Spinal cord (tissue), 10 donors: ENCODE results near the gene LRRC8C. TPM values are rescaled to one million over a fixed set of nuclear protein-coding genes. Genes with fewer than 3 reads are reported as not detected.
A peak's percentile ranks its signal among the peaks of the same experiment; 100 is the strongest.

Experiments
- DNase-seq, 6 donors: peaks; one replicate each; pipeline versions ENCODE4 v3.0.0 to v3.0.0-alpha.2; 2013 to 2015; ENCODE audit warnings: low spot score in 6 of 6, low read depth in 4 of 6
- H3K27ac ChIP-seq: one replicate; pipeline ENCODE4 v1.5.1; 2013; ENCODE audit warnings: low read depth, low read length, control low read depth
- H3K27me3 ChIP-seq: one replicate; pipeline ENCODE4 v1.6.1; 2013; ENCODE audit warnings: low read length; ENCODE audit not compliant: control insufficient read depth, insufficient read depth
- H3K36me3 ChIP-seq: one replicate; pipeline ENCODE4 v1.6.1; 2013; ENCODE audit warnings: low read length; ENCODE audit not compliant: control insufficient read depth, insufficient read depth
- H3K4me1 ChIP-seq: one replicate; pipeline ENCODE4 v1.6.1; 2013; ENCODE audit warnings: low read length; ENCODE audit not compliant: control insufficient read depth, insufficient read depth
- H3K4me3 ChIP-seq: one replicate; pipeline ENCODE4 v1.5.1; 2013; ENCODE audit warnings: low read depth, low read length, control low read depth
- H3K9me3 ChIP-seq: one replicate; pipeline ENCODE4 v1.6.1; 2013; ENCODE audit warnings: low read length; ENCODE audit not compliant: control insufficient read depth, insufficient read depth
- WGBS: methylation state at CpG from one replicate; pipeline ENCODE4 v1.1.5; 2013; ENCODE audit warnings: missing lambda C conversion rate; ENCODE audit not compliant: insufficient coverage; 5-methylcytosine and 5-hydroxymethylcytosine counted together
- polyA plus RNA-seq, 2 donors: library from polyadenylated mRNA; unstranded; fragments of 120-200 nt; gene quantifications; one replicate each; pipeline ENCODE4 v1.2.1, GENCODE V29; 2013; ENCODE audit not compliant: insufficient read length in 2 of 2
- total RNA-seq, 2 donors: library from RNA; depleted of rRNA in 1 of 2; stranded (reverse); fragments of 120-200 nt in 1 of 2; fragments of >200 nt in 1 of 2; gene quantifications; one replicate each; pipeline versions ENCODE4 v1.2.3 to v1.2.4, GENCODE V29; 2013 to 2014
- donor health status: healthy.

LRRC8C gene
- total and polyA plus RNA-seq, 4 donors = 10.5 to 19.7 (median 17.1) TPM

DNA sequence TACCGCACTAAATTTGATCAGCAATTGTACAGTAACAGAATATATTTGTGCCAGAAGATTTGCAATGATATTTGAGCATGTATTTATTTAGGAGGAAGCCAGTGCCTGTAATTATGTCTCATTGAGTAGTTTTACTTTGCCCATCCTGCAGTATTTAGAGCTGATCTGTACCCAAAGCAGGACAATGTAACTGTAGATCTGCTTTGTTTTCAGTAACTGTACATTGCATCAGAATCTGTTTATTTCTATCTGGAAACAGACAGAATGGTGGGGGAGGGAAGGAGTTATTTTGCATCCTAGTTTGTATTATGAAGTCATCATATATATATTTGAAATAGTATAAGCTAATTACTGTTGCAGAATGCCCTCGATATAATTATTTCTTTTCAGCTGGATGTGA is 36.2 kb upstream of the LRRC8C start:
- Histone ChIP-seq H3K4me3 (no peak overlapping the region), H3K4me1 (no peaks in the 10 kb centered on the region), H3K27me3 (no peaks in the 10 kb centered on the region), H3K36me3 (no peaks in the 10 kb centered on the region), H3K9me3 (no peaks in the 10 kb centered on the region), H3K27ac (peak overlapping the region; percentile 22)
- no CpG with 5 or more reads among the region's 2 CpGs for WGBS
- peak in 1 of 6 donors; percentile 7 for DNase-seq

DNA sequence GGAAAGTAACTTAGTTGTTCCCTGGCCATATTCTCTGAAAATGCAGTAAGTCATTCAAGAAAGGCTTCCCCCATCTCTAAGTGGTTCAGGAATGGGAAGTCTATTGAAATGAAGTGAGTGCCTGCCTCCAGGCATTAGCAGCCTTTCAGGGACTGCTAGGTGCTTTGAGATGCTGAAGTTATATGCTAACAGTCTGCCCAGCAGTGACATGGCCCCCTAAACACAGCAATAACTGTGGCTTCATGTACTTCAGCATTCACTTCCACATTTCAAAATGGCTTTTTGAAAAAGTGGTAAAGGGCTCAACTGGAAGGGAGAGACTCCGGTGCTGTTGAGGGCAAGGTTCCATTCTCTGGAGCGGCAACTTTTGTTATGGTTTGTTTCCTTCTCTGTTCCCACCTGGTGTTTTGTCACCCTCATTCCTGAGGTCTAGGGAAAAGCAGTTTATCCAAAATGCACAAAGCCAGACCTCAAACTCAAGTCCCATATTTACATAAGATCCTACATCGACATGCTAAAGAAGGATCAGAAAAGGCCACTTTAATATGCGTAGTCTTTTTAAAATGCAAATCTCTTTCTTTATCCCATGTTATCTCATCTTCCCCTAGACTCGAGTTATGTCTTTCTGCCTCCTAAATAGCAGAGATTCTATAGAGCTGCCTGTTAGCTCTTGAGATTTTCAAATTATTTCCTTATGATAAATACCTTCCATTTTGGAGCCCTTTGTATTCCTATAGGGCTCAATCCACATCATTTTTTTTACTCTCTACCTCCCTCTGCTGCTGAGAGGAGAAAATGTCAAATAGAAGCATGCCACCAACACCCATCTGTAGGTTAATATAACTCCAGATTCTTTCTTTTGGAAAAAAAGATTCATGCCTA is 34.2 kb upstream of the LRRC8C start:
- peak in 5 of 6 donors; percentile 24 to 81 (median 33) for DNase-seq
- no peak overlapping the region for H3K27ac ChIP-seq

DNA sequence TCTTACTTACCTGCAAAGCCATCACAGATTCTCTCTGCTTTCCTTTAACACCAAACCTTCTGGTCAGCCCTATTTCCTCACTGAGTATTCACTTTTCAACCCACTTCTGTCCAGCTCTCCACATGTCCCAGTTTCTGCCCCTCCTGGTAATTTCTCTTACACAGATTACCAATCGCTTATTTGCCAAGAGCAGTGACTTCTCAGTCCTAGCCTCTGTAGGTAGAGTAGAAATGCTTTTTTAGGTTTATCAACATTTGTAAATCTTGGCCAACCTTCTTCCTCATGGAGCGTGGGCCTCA is 33.6 kb upstream of the LRRC8C start:
- no peak overlapping the region for H3K27ac ChIP-seq
- no peaks in the 10 kb centered on the region for H3K27me3 ChIP-seq
- no peaks in the 10 kb centered on the region for H3K9me3 ChIP-seq
- 100% methylated on average over 1 of the region's 2 CpGs for WGBS
- peaks cover 7% of the 10 kb centered on the region for H3K4me1 ChIP-seq
- no peak for DNase-seq
- no peaks in the 10 kb centered on the region for H3K36me3 ChIP-seq
- H3K4me3 ChIP-seq = no peak overlapping the region

More for the DNA sequence above, 34.2 kb upstream of the LRRC8C start:
- no peaks in the 10 kb centered on the region for H3K27me3 ChIP-seq
- H3K36me3 ChIP-seq = no peaks in the 10 kb centered on the region
- no peak overlapping the region for H3K4me3 ChIP-seq
- no peaks in the 10 kb centered on the region for H3K9me3 ChIP-seq
- 83% methylated on average over 1 of the region's 5 CpGs for WGBS
- peaks cover 7% of the 10 kb centered on the region for H3K4me1 ChIP-seq

DNA sequence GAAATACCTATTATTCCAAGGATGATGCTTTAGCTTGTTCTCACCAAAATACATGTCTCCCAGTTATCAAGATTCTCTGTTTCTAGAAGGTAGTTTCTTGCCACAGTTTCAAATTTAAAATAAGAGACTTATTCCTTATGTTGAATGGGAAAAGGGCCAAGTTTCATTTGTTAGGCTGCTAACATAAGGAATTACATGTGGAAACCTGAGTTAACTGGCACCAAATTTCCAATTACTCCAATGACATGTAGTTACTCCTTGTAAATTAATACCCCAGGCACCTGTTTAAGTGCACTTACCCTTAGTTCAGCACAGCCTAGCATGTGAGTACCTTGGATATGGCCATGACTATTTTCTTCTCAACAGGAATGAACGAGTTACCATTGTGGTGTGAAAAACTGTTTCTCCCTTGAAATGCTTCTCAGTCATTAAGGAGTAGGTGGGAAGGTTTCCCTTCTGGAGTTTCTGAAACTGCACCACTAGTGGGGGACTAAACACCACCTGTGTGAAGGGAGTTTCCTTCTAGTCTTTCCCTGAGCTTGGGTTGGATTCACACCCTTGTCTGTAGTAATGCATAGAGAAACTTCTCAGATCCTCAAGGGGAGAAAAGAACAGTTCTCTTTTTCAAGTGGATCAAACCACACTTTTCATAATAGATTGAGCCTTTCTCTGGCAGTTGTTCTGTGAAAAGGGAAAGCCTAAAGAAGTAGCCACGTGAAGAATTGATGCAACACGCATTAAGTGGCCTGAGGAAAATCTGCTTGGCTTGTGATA is 32.3 kb upstream of the LRRC8C start:
- peak in 1 of 6 donors; percentile 51 for DNase-seq
- peaks cover 7% of the 10 kb centered on the region for H3K4me1 ChIP-seq
- WGBS = 100% methylated on average over 2 of the region's 3 CpGs
- no peaks in the 10 kb centered on the region for H3K36me3 ChIP-seq
- H3K4me3 ChIP-seq = no peak overlapping the region
- H3K27me3 ChIP-seq = no peaks in the 10 kb centered on the region
- no peaks in the 10 kb centered on the region for H3K9me3 ChIP-seq
- H3K27ac ChIP-seq = no peak overlapping the region

DNA sequence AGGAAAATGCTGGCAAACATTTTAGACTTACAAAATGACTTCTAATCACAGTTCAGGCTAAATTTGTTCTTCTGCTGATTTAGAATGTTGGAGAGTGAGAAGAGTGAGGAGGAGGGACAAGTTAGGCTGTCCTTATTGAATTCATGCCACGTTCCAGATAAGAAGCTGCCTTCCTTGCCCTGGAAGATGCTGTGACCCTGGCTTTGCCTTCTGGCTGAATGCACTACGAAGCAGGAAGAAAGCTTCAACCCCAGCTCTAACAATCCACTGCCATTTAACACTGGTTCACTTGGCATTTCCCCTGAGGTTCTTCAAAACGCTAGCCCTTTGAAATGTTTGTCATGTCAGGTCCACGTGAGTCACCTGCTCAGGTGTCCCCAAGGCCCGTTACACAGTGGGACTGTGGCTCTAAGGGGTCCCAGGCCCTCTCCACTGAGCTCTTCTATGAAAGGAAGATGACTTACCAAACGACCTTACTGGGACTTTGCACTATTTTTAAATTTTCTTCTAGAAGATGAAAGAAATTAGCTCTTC is 30.0 kb upstream of the LRRC8C start:
- WGBS = 74% methylated on average over 5 of the region's 6 CpGs
- DNase-seq = no peak
- Histone ChIP-seq H3K4me3 (no peak overlapping the region), H3K27me3 (no peaks in the 10 kb centered on the region), H3K27ac (no peak overlapping the region), H3K36me3 (no peaks in the 10 kb centered on the region), H3K9me3 (no peaks in the 10 kb centered on the region), H3K4me1 (peaks cover 7% of the 10 kb centered on the region)

- Histone ChIP-seq H3K27me3 (no peaks in the 10 kb centered on the region), H3K4me3 (no peak overlapping the region), H3K36me3 (no peaks in the 10 kb centered on the region), H3K9me3 (no peaks in the 10 kb centered on the region), H3K27ac (peak overlapping the region; percentile 37), H3K4me1 (peaks cover 7% of the 10 kb centered on the region)
- no peak for DNase-seq
- 83% methylated on average over 1 of the region's 4 CpGs for WGBS
Measured at GRCh38 chr1:89603651-89604413, 29.1 kb upstream of the LRRC8C start.

- Histone ChIP-seq H3K27me3 (no peaks in the 10 kb centered on the region), H3K4me1 (peaks cover 7% of the 10 kb centered on the region), H3K4me3 (no peak overlapping the region), H3K9me3 (no peaks in the 10 kb centered on the region), H3K36me3 (peaks cover 5% of the 10 kb centered on the region), H3K27ac (no peak overlapping the region)
- 88% methylated on average over 2 of the region's 3 CpGs for WGBS
- no peak for DNase-seq
Measured at GRCh38 chr1:89604414-89604735, 28.5 kb upstream of the LRRC8C start.

GRCh38 chr1:89605692-89606091 is 27.2 kb upstream of the LRRC8C start:
- peaks cover 16% of the 10 kb centered on the region for H3K36me3 ChIP-seq
- DNase-seq = peak in 1 of 6 donors; percentile 24
- no peaks in the 10 kb centered on the region for H3K27me3 ChIP-seq
- H3K4me3 ChIP-seq = no peak overlapping the region
- H3K9me3 ChIP-seq = no peaks in the 10 kb centered on the region
- peaks cover 7% of the 10 kb centered on the region for H3K4me1 ChIP-seq
- peak overlapping the region; percentile 22 for H3K27ac ChIP-seq
- WGBS = 80% methylated on average over 2 of the region's 2 CpGs

DNA sequence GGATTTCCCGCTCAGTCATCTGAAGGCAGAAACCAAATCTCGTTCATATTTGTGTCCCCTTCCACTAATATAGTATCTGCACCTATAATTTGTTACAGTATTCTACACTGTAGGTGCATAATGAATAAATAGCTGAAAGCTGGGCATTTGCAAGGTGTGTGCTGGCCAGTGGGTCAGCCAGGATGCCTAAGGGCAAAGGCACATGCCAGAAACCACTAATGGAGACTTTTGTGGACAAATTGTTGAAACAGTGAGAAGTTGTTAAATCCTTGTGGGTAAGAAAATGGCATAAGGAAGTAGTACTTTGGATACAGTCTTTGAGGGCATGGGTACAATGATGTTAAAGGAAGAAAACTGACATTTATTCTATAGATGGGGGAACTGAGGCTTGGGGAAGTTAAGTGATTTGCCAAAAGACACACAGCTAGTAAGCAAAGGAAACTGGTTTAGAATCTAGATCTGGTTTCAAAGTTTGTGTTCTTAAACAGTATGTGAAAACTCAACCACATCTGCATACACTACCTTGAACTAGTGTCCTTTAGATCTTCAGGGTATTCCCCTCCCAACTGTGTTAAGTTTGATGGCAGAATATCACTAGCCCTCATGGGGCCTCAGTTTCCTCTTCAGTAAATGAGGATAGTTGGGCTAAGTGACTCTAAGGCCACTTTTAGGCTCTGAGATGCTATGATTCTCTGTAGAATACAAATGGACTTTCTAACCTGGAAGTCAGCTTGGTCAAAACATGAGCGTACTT is 26.5 kb upstream of the LRRC8C start:
- no peak for DNase-seq
- Histone ChIP-seq H3K27me3 (no peaks in the 10 kb centered on the region), H3K9me3 (no peaks in the 10 kb centered on the region), H3K27ac (peak overlapping the region; percentile 52), H3K36me3 (peaks cover 17% of the 10 kb centered on the region), H3K4me1 (peaks cover 7% of the 10 kb centered on the region), H3K4me3 (no peak overlapping the region)
- no CpG with 5 or more reads among the region's 3 CpGs for WGBS
